K562 (cell line): Measurements from ENCODE around the gene ACER1. TPM values are rescaled to one million over a fixed set of nuclear protein-coding genes. Genes with fewer than 3 reads are reported as not detected.

Source experiments
- BACH1 ChIP-seq: fragments of 200-800 bp; sonication (Bioruptor generic); IDR thresholded peaks from 2 replicates; pipeline ENCODE4 v1.6.1; 2016; ENCODE audit warnings: missing genetic modification characterization, missing compliant biosample characterization
- CBFA2T2 ChIP-seq: fragments of 450-650 bp; conservative IDR thresholded peaks from 2 replicates; pipeline ENCODE4 v1.6.1; 2017; ENCODE audit warnings: mild to moderate bottlenecking
- CHD4 ChIP-seq: fragments of 200-600 bp; sonication (generic); IDR thresholded peaks from 3 replicates; pipeline ENCODE4 v1.6.1; 2012; ENCODE audit warnings: low read depth, mild to moderate bottlenecking, mixed read lengths, low read length, inconsistent platforms; ENCODE audit not compliant: insufficient read depth, insufficient replicate concordance, poor library complexity, severe bottlenecking
- L3MBTL2 ChIP-seq: fragments of 450-650 bp; IDR thresholded peaks from 2 replicates; pipeline ENCODE4 v1.6.1; 2016; ENCODE audit warnings: mild to moderate bottlenecking, moderate library complexity
- MAZ ChIP-seq, 2 experiments: fragments of 450-650 bp in 1 of 2; sonication (generic) in 1 of 2; formaldehyde crosslinking; IDR thresholded peaks in 1 of 2; conservative IDR thresholded peaks in 1 of 2; 2 replicates each; pipeline versions ENCODE4 v1.4.0 to v1.5.0; 2020; ENCODE audit warnings: mild to moderate bottlenecking in 1 of 2, missing genetic modification reagents in 1 of 2
- MXD1 ChIP-seq: fragments of 250-450 bp; sonication (Bioruptor Pico); IDR thresholded peaks from 2 replicates; pipeline ENCODE4 v1.8.0; 2021; ENCODE audit warnings: borderline replicate concordance, mild to moderate bottlenecking, moderate library complexity; ENCODE audit not compliant: poor library complexity, severe bottlenecking
- RNF2 ChIP-seq: sonication (generic); IDR thresholded peaks from 2 replicates; pipeline ENCODE4 v1.6.1; 2016
- ZNF318 ChIP-seq, 2 experiments: fragments of 450-650 bp; IDR thresholded peaks; 2 replicates each; pipeline ENCODE4 v1.6.1; 2016; ENCODE audit warnings: mild to moderate bottlenecking in 2 of 2, borderline replicate concordance in 1 of 2, low read depth in 1 of 2, moderate library complexity in 1 of 2
- ZNF586 ChIP-seq: fragments of 450-650 bp; formaldehyde crosslinking; conservative IDR thresholded peaks from 2 replicates; pipeline ENCODE4 v1.4.0; 2020; ENCODE audit warnings: mild to moderate bottlenecking, moderate library complexity
- polyA plus RNA-seq, 8 experiments: library from polyadenylated mRNA; depleted of rRNA in 4 of 8; stranded (reverse) in 5 of 8; unstranded in 3 of 8; fragments of >200 nt; fragmentation: Nextera tagmentation in 2 of 8; fragmentation: Illumina TruSeq in 1 of 8; extraction: Ambion mirVana in 2 of 8; extraction: Trizol in 1 of 8; gene quantifications; 2 replicates each; pipeline versions ENCODE4 v1.2.1 to v1.2.3, GENCODE V29; 2011 to 2014; ENCODE audit warnings: inconsistent platforms in 1 of 8, missing spikeins in 1 of 8
- total RNA-seq, 7 experiments: library from RNA; depleted of rRNA in 6 of 7; stranded (reverse); fragments of >200 nt in 6 of 7; fragmentation: Illumina TruSeq in 2 of 7; extraction: Trizol in 2 of 7; gene quantifications; 2 replicates each; pipeline versions ENCODE4 v1.2.1 to v1.2.3, GENCODE V29; 2011 to 2021; ENCODE audit warnings: low replicate concordance in 1 of 7
- TF ChIP-seq, protein P1 (sequence below): fragments of 450-650 bp; IDR thresholded peaks from 2 replicates; pipeline ENCODE4 v1.6.1; 2018; ENCODE audit warnings: mild to moderate bottlenecking, low read depth; ENCODE audit not compliant: partially characterized antibody
- TF ChIP-seq, protein P2 (sequence below): sonication (generic); formaldehyde crosslinking; IDR thresholded peaks from 2 replicates; pipeline ENCODE4 v1.8.1; 2022; ENCODE audit warnings: missing genetic modification reagents
- TF ChIP-seq, protein P3 (sequence below): fragments of 250-450 bp; sonication (Bioruptor Pico); IDR thresholded peaks from 2 replicates; pipeline ENCODE4 v1.4.0; 2020; ENCODE audit warnings: mild to moderate bottlenecking, moderate library complexity, borderline replicate concordance

Gene ACER1
- total and polyA plus RNA-seq, 9 of the 15 experiments (the other 6 are each of a cell fraction or from before 2014, with no cell fraction given) = not detected

GRCh38 chr19:6276447-6276846 lies 57.0 kb downstream of the ACER1 start (continued):
- TF ChIP-seq, protein P1, sequence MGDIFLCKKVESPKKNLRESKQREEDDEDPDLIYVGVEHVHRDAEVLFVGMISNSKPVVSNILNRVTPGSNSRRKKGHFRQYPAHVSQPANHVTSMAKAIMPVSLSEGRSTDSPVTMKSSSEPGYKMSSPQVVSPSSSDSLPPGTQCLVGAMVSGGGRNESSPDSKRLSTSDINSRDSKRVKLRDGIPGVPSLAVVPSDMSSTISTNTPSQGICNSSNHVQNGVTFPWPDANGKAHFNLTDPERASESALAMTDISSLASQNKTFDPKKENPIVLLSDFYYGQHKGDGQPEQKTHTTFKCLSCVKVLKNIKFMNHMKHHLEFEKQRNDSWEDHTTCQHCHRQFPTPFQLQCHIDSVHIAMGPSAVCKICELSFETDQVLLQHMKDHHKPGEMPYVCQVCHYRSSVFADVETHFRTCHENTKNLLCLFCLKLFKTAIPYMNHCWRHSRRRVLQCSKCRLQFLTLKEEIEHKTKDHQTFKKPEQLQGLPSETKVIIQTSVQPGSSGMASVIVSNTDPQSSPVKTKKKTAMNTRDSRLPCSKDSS = no peak
- TF ChIP-seq MAZ (CRISPR knock-in tag; conservative IDR thresholded peaks at IDR 0.05 in 1 of 2, IDR thresholded peaks at IDR 0.05 in 1 of 2) (peak; percentile 33 to 71; a peak in 2 of 4 replicates), L3MBTL2 (peak; percentile 30; the same call in 1 of the 2 replicates), CBFA2T2 (peak; percentile 70), CHD4 (no peak), ZNF318 (IDR thresholded peaks at IDR 0.05; ENCODE audit: borderline replicate concordance in 1 of 2, low read depth in 1 of 2) (peak in 1 of 2 experiments; percentile 93; a peak in 2 of 4 replicates), MXD1 (no peak), RNF2 (peak; percentile 43; the same call in 1 of the 2 replicates), BACH1 (no peak), ZNF586 (CRISPR knock-in tag) (no peak)
- TF ChIP-seq, protein P2, sequence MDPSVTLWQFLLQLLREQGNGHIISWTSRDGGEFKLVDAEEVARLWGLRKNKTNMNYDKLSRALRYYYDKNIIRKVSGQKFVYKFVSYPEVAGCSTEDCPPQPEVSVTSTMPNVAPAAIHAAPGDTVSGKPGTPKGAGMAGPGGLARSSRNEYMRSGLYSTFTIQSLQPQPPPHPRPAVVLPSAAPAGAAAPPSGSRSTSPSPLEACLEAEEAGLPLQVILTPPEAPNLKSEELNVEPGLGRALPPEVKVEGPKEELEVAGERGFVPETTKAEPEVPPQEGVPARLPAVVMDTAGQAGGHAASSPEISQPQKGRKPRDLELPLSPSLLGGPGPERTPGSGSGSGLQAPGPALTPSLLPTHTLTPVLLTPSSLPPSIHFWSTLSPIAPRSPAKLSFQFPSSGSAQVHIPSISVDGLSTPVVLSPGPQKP (CRISPR knock-in tag) = no peak
- TF ChIP-seq, protein P3, sequence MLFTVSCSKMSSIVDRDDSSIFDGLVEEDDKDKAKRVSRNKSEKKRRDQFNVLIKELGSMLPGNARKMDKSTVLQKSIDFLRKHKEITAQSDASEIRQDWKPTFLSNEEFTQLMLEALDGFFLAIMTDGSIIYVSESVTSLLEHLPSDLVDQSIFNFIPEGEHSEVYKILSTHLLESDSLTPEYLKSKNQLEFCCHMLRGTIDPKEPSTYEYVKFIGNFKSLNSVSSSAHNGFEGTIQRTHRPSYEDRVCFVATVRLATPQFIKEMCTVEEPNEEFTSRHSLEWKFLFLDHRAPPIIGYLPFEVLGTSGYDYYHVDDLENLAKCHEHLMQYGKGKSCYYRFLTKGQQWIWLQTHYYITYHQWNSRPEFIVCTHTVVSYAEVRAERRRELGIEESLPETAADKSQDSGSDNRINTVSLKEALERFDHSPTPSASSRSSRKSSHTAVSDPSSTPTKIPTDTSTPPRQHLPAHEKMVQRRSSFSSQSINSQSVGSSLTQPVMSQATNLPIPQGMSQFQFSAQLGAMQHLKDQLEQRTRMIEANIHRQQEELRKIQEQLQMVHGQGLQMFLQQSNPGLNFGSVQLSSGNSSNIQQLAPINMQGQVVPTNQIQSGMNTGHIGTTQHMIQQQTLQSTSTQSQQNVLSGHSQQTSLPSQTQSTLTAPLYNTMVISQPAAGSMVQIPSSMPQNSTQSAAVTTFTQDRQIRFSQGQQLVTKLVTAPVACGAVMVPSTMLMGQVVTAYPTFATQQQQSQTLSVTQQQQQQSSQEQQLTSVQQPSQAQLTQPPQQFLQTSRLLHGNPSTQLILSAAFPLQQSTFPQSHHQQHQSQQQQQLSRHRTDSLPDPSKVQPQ (CRISPR knock-in tag) = 0 out of 2 replicates have a peak, but pooled peaks have one; percentile 70
